MG63 (cell line): ENCODE measurements around the gene MEX3B. TPM values are rescaled to one million over a fixed set of nuclear protein-coding genes. Genes with fewer than 3 reads are reported as not detected.

Source experiments
- DNase-seq: peaks from one replicate; pipeline ENCODE4 v3.0.0-alpha.2; 2020
- H3K27me3 ChIP-seq: fragments of 250-450 bp; sonication (Bioruptor Pico); 2 replicates; pipeline ENCODE4 v1.5.1; 2020; ENCODE audit warnings: mild to moderate bottlenecking, moderate library complexity
- H3K36me3 ChIP-seq: fragments of 250-450 bp; sonication (Bioruptor Pico); 2 replicates; pipeline ENCODE4 v1.5.1; 2020; ENCODE audit warnings: mild to moderate bottlenecking, moderate library complexity
- H3K4me3 ChIP-seq: fragments of 250-450 bp; sonication (Bioruptor Pico); 2 replicates; pipeline ENCODE4 v1.5.1; 2020; ENCODE audit warnings: mild to moderate bottlenecking, moderate library complexity
- H3K9me3 ChIP-seq: fragments of 250-450 bp; sonication (Bioruptor Pico); 2 replicates; pipeline ENCODE4 v1.5.1; 2020; ENCODE audit warnings: mild to moderate bottlenecking, moderate library complexity
- total RNA-seq: library from RNA; depleted of rRNA; stranded (reverse); fragments of >200 nt; shearing (Covaris generic); gene quantifications from 2 replicates; pipeline ENCODE4 v1.2.3, GENCODE V29; 2014; ENCODE audit warnings: low replicate concordance

The MEX3B gene
- total RNA-seq, 1 experiment from 2014 or later, result 4.0 TPM

- H3K27me3 ChIP-seq, result peaks cover 22% of the 10 kb centered on the region
- H3K9me3 ChIP-seq, result no peaks in the 10 kb centered on the region
- no peak for DNase-seq
- no peak overlapping the region for H3K4me3 ChIP-seq
- no peaks in the 10 kb centered on the region for H3K36me3 ChIP-seq
Observed at GRCh38 chr15:82058517-82059204, 12.8 kb upstream of the MEX3B start.

DNA sequence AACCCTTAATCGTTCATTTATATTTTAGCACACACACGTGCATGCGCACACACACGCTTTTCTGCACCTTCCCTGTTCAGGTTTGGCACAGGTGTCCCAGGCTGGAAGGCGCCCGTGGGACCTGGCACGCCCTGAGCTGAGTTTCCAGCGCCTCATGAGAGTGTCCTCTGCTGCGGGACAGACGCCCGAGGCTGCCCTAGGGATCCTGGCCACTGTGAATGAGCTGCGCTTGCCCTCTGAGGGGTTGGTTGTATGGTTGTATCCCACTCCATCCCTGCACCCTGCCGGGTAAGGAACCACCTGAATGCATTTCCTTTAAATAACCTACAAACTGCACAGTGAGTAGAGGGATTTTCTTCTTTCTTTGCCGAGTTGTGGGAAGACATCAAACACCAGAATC lies 12.2 kb upstream of the MEX3B start:
- DNase-seq, result no peak
- Histone ChIP-seq H3K4me3 (no peak overlapping the region), H3K27me3 (peaks cover 22% of the 10 kb centered on the region), H3K9me3 (no peaks in the 10 kb centered on the region), H3K36me3 (no peaks in the 10 kb centered on the region)

- no peaks in the 10 kb centered on the region for H3K9me3 ChIP-seq
- H3K27me3 ChIP-seq, result peaks cover 22% of the 10 kb centered on the region
- DNase-seq, result no peak
- no peak overlapping the region for H3K4me3 ChIP-seq
- no peaks in the 10 kb centered on the region for H3K36me3 ChIP-seq
Observed at GRCh38 chr15:82056958-82057823, 11.4 kb upstream of the MEX3B start.

DNA sequence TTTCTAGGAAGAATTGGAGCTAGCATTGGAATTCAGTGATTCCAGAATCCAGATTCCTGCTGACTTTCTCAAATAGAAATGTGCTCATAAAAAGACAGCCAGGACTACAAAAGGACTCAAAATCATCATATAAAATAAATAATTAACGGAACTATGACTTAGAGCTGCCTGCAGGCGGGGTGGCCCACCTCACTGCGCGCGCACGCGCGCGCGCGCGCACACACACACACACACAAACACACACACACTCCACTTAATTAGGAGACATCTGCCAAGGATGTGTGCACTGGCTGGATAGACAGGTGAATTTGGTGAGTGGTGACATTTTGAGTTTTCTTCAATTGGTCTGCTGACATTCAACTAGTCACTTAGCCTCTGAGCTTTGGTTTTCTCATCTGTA lies 6.9 kb upstream of the MEX3B start:
- no peaks in the 10 kb centered on the region for H3K9me3 ChIP-seq
- DNase-seq, result no peak

DNA sequence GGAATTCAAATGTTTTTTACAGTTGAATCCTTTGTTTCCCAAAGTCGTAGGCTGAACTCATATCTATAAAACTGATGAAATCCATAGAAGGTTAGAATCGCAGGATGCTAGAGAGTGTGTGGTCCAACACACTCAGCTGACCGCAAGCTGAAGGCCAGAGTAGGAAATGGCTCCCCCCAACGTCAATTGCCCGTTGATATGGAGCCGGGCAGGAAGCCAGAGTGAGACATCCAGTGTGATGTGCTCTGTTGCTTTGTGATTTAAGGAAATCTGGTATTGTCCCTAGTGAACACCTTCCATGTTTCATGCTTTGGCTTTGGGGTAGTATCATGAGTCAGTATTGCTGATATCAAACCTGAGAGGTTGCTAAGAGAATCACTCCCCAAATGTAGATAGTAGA lies 5.8 kb upstream of the MEX3B start:
- no peak for DNase-seq
- no peak overlapping the region for H3K4me3 ChIP-seq

More for the DNA sequence above, 6.9 kb upstream of the MEX3B start:
- Histone ChIP-seq H3K4me3 (no peak overlapping the region), H3K27me3 (peaks cover 19% of the 10 kb centered on the region), H3K36me3 (no peaks in the 10 kb centered on the region)

DNA sequence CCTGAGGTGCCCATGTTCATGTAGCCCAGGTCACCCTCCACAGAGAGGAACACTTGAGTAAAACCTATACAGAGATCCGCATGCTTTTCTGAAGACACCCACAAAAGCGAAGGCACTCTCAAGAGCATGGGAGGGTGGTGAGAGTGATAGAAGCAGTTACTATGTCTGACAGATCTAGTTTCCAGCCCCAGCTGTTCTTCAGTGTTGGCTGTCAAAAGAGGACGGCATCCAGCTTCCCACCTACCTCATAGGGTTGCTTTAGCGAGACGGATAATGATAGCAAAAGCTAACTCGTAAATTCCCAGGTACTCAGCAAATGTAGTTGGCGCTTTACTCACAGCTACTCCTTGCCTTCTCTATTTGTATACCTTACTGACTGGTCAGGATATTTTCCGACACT lies 3.0 kb upstream of the MEX3B start:
- Histone ChIP-seq H3K4me3 (no peak overlapping the region), H3K27me3 (peaks cover 16% of the 10 kb centered on the region), H3K36me3 (no peaks in the 10 kb centered on the region), H3K9me3 (no peaks in the 10 kb centered on the region)
- DNase-seq, result no peak

More for the DNA sequence above, 5.8 kb upstream of the MEX3B start:
- Histone ChIP-seq H3K27me3 (peaks cover 16% of the 10 kb centered on the region), H3K9me3 (no peaks in the 10 kb centered on the region), H3K36me3 (no peaks in the 10 kb centered on the region)

- no peaks in the 10 kb centered on the region for H3K36me3 ChIP-seq
- no peaks in the 10 kb centered on the region for H3K9me3 ChIP-seq
- DNase-seq, result no peak
- peaks cover 16% of the 10 kb centered on the region for H3K27me3 ChIP-seq
- H3K4me3 ChIP-seq, result peak overlapping the region; percentile 67
Observed at GRCh38 chr15:82047453-82048400, 1.9 kb upstream of the MEX3B start.

DNA sequence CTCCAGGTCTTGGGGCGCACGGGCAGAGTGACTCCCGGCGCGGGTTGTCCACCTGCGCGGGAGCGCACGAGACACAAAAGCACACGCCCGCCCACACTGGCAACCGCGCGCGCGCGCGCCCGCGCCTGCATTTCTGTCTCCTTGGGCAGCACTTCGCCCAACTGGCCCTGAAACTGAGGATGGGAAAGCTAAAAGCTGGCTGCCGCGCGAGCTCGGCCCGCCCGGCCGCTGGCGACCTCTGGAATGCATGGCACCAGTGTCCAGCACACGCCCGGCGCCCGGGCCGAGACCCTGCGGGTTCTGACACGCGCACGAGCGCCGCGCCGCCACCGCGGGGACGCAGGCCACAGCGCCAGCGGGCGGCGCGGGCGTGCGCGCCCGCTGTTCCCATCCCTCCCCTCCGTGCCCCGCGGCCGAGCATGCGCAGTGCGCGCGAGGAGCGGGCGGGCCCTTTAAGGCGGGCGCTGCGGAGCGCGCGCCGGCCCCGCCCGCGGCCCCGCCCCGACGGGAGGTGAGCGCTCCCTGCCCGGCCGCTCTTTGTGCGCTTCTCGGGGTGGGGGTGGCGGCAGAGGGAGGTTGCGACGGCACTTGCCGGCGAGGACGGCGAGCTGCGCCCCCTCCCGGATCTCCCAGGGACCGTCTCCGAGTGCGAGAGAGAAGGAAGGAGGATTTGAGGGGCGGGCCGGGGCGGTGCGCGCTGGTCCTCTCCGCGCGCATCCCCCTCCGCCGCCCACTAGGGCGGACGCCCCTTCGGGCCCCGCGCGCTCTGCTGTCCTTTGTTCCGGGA lies 1.0 kb upstream of the MEX3B start:
- H3K9me3 ChIP-seq, result no peaks in the 10 kb centered on the region
- peaks cover 16% of the 10 kb centered on the region for H3K27me3 ChIP-seq
- no peaks in the 10 kb centered on the region for H3K36me3 ChIP-seq
- peak overlapping the region; percentile 67 for H3K4me3 ChIP-seq
- DNase-seq, result peak; percentile 90

DNA sequence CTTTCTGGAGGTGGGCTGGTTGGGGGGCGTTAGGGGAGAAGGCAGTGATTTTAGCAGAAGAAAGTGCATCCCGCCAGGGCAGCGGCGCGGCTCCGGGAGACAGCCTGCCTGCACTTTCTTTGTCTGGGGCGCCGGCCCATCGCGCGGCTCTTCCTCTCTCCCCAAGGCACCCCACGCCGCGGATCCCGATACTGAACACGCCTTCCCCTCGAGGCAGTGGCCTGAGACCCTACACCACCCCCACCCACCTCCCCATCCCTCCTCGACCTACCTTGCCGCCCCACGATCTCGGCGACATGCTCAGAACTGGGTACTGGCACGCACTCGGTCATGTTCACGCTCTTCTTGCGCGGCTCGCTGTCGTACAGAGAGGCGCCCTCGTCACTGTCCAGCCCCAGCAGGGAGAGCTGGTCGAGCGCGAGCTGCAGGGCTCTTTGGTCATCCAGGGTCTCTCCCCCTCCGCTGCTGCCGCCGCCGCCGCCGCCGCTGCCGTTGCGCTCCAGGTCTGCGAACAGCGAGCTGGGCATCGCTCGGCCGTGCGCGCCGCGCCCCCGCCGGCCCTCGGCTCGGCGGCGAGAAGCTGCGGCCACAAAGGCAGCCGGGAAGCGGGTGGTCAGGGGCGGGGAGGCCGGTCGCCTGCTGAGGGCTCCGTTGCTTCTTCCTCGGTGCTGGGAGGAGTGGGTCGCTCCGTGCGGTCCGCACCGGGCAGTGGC lies 483 bp downstream of the MEX3B start:
- Histone ChIP-seq H3K36me3 (no peaks in the 10 kb centered on the region), H3K27me3 (peaks cover 16% of the 10 kb centered on the region), H3K9me3 (no peaks in the 10 kb centered on the region), H3K4me3 (peak overlapping the region; percentile 67)
- peak; percentile 49 for DNase-seq

DNA sequence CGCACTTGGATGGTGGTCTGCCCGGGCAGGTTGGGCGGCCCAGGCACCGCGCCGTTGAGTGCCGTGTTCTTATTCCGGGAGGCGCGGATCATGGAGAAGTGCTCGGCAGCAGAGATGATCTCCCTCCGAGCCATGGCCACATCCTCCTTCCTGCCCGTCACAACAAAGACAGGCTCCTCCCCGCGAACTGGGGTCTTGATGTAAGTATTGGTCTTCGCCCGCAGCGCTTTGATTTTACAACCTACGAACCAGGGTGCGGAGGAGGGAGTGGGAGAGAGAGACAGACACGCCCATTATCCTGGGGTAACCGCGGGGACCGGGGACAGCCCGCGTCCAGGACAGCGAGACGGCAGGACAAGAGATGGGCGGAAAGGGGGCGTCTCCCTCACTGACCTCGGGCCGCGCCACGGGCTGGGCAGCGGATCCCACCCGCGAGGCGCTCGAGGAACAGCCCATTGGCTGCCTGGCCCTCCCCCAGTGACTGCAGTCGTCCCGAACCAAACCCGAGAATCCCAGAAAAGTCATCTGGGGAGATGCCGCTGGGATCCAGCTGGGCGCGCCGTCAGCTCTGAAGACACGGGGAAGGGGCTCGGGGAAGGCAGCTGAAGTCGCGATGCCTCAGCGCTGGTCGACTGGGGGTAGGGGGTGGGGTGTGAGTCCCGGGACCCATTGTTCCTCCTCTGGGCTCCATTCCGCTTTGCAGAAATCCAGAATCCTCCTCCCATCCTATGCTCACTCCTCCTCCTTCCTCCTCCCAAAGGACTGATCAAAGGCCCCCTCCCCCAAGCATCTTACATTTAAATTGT lies 1.2 kb downstream of the MEX3B start:
- H3K27me3 ChIP-seq, result peaks cover 14% of the 10 kb centered on the region
- DNase-seq, result peak; percentile 33
- H3K9me3 ChIP-seq, result no peaks in the 10 kb centered on the region
- peak overlapping the region; percentile 67 for H3K4me3 ChIP-seq
- no peaks in the 10 kb centered on the region for H3K36me3 ChIP-seq

DNA sequence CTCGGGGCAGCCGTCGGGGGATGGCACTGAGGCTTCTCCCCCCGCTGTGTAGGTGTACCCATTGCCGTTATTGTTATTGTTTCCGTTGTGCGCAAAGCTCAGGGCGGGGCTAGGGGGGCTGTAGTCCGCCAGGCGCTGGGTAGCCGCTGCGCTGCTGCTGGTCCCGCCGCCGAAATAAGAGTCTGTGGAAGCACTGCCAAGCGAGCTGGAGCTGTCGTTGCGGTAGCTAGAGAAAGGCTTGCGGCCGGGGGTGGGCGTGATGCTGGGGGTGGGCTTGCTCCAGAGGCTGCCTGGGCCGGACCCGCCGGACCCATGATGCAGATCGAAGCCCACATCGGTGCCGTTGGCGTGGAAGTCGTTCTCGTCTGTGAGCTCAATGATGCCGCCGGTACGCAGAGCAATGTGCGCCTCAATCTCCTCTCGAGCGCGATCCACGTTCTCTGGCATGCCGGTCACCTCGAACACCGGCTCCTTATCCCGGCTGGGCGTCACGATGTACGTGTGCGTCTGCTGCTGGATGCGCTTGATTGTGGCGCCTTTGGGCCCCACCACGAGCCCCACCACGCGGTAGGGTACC lies 1.9 kb downstream of the MEX3B start:
- Histone ChIP-seq H3K27me3 (peaks cover 14% of the 10 kb centered on the region), H3K4me3 (peak overlapping the region; percentile 67), H3K9me3 (no peaks in the 10 kb centered on the region), H3K36me3 (no peaks in the 10 kb centered on the region)
- DNase-seq, result peak; percentile 16

GRCh38 chr15:82043130-82043673 lies 2.6 kb downstream of the MEX3B start:
- Histone ChIP-seq H3K27me3 (peaks cover 9% of the 10 kb centered on the region), H3K4me3 (no peak overlapping the region), H3K36me3 (no peaks in the 10 kb centered on the region), H3K9me3 (no peaks in the 10 kb centered on the region)
- DNase-seq, result no peak

GRCh38 chr15:82040862-82041261 lies 5.0 kb downstream of the MEX3B start:
- Histone ChIP-seq H3K27me3 (no peaks in the 10 kb centered on the region), H3K4me3 (no peak overlapping the region), H3K36me3 (no peaks in the 10 kb centered on the region), H3K9me3 (no peaks in the 10 kb centered on the region)
- no peak for DNase-seq

DNA sequence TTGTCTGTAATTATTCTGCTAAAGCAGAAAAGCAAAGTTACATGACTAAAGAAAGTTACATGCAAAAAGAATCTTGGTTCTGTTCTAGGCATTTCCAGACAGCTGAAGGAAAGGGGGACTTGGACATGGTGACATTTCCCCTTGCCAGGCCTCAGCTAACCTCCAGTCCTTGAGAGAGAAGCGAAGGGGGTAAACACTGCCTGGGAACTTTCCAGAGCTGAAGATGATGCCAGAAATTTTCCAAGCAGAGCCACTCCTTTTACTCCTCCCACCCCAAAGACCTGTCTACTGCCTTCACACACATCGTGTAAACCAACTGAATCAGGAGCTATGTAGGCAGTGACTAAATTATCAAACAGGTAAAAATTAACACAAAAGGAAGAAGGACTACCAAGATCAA lies 5.4 kb downstream of the MEX3B start:
- Histone ChIP-seq H3K4me3 (no peak overlapping the region), H3K9me3 (no peaks in the 10 kb centered on the region), H3K36me3 (no peaks in the 10 kb centered on the region), H3K27me3 (no peaks in the 10 kb centered on the region)
- DNase-seq, result no peak
